Muscle layer of colon (tissue), 2 donors: ENCODE results near the gene SBK3.

ENCODE experiments used
- H3K27ac ChIP-seq: one replicate; pipeline ENCODE4 v1.7.0; 2013; ENCODE audit warnings: low read depth, mild to moderate bottlenecking, low read length, moderate library complexity
- H3K27me3 ChIP-seq, 2 donors: one replicate each; pipeline ENCODE4 v1.7.0; 2013; ENCODE audit warnings: low read length in 2 of 2, mild to moderate bottlenecking in 2 of 2; ENCODE audit not compliant: insufficient read depth in 2 of 2, control insufficient read depth in 1 of 2
- H3K36me3 ChIP-seq: one replicate; pipeline ENCODE4 v1.7.0; 2013; ENCODE audit warnings: mild to moderate bottlenecking, low read length; ENCODE audit not compliant: insufficient read depth
- H3K4me1 ChIP-seq: one replicate; pipeline ENCODE4 v1.7.0; 2013; ENCODE audit warnings: mild to moderate bottlenecking, low read length; ENCODE audit not compliant: insufficient read depth
- H3K4me3 ChIP-seq, 2 donors: one replicate each; pipeline ENCODE4 v1.7.0; 2013; ENCODE audit warnings: low read length in 2 of 2, low read depth in 1 of 2, mild to moderate bottlenecking in 1 of 2, moderate library complexity in 1 of 2
- H3K9ac ChIP-seq: one replicate; pipeline ENCODE4 v1.7.0; 2013; ENCODE audit warnings: low read length
- H3K9me3 ChIP-seq: one replicate; pipeline ENCODE4 v1.7.0; 2013; ENCODE audit warnings: mild to moderate bottlenecking, low read length
- donor health status: abdominal sarcoma.
- donor health status: Adenocarcinoma of cecum.

The SBK3 gene

DNA sequence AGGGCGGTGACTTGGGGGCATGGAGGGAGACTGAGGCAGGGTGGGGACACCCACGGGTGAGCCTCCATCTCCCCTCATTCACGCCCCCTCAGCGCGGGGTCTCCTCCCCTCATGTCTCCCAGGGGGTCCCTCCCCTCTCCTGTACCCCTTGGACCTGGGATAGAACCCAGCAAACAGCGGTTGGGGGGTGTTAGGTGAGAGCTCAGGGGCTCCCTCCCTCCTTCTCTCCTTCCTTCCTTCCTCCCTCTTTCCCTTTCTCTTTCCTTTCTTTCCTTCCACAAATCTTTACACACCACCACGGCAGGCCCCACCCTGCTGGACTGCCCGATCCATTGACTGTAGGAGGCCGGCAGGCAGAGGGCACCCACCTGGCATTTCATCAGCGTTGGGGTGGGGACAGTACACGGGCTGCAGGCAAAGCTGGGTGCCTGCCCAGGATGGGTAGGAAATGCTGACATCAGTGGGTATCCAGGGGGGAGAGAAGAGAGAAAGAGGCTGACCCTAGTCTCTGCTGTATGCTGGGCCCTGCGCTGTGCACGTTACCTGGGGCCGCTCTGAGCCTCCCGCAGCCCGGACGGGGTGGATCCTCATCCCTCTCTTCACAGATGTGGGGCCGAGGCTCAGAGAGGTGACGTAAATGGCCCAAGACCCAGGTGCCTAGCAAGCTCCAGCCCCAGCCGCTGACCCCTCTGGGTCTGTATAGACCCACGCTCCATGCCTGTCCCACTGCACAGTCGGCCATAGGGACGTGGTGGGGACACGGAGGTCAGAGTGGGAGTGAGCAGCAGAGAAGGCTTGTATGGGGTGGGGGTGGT, 53.6 kb downstream of the SBK3 start:
- Histone ChIP-seq H3K4me3 (no peak overlapping the region), H3K27ac (peak overlapping the region; percentile 80), H3K36me3 (peaks cover 13% of the 10 kb centered on the region), H3K9ac (no peak overlapping the region), H3K9me3 (no peaks in the 10 kb centered on the region), H3K4me1 (peaks cover 49% of the 10 kb centered on the region), H3K27me3 (no peaks in the 10 kb centered on the region)
